Trophoblast cell (in vitro differentiated cells and primary cell): ENCODE measurements around the gene GINS3.

ENCODE experiments used
- DNase-seq, 2 donors: peaks; one replicate each; pipeline ENCODE4 v3.0.0-alpha.2; 2016
- H2AFZ ChIP-seq: 2 replicates; pipeline ENCODE4 v1.6.1; 2013; ENCODE audit warnings: low read length, moderate library complexity, mild to moderate bottlenecking; ENCODE audit not compliant: insufficient read depth, poor library complexity
- H2AK5ac ChIP-seq: 2 replicates; pipeline ENCODE4 v1.6.1; 2013; ENCODE audit warnings: mild to moderate bottlenecking, low read length
- H2BK120ac ChIP-seq: 2 replicates; pipeline ENCODE4 v1.6.1; 2013; ENCODE audit warnings: low read length, mild to moderate bottlenecking, moderate library complexity; ENCODE audit not compliant: insufficient read depth, poor library complexity
- H2BK12ac ChIP-seq: 2 replicates; pipeline ENCODE4 v1.6.1; 2013; ENCODE audit warnings: mild to moderate bottlenecking, low read length, moderate library complexity
- H2BK5ac ChIP-seq: 2 replicates; pipeline ENCODE4 v1.6.1; 2013; ENCODE audit warnings: low read length, low read depth, moderate library complexity, mild to moderate bottlenecking; ENCODE audit not compliant: poor library complexity
- H3K14ac ChIP-seq: 2 replicates; pipeline ENCODE4 v1.6.1; 2013; ENCODE audit warnings: mild to moderate bottlenecking, low read length
- H3K18ac ChIP-seq: 2 replicates; pipeline ENCODE4 v1.6.1; 2013; ENCODE audit warnings: mild to moderate bottlenecking, low read length
- H3K23ac ChIP-seq: 2 replicates; pipeline ENCODE4 v1.6.1; 2013; ENCODE audit warnings: low read length
- H3K27ac ChIP-seq: 2 replicates; pipeline ENCODE4 v1.5.1; 2013; ENCODE audit warnings: low read depth, mild to moderate bottlenecking, inconsistent platforms, low read length, moderate library complexity
- H3K27me3 ChIP-seq: 2 replicates; pipeline ENCODE4 v1.6.1; 2013; ENCODE audit warnings: inconsistent platforms, mild to moderate bottlenecking, low read length, moderate library complexity; ENCODE audit not compliant: insufficient read depth
- H3K36me3 ChIP-seq, 2 experiments: 1 replicate in 1 of 2; 2 replicates in 1 of 2; pipeline ENCODE4 v1.6.1; 2013; ENCODE audit warnings: low read length in 2 of 2, mild to moderate bottlenecking in 2 of 2, moderate library complexity in 1 of 2; ENCODE audit not compliant: insufficient read depth in 2 of 2, control insufficient read depth in 1 of 2
- H3K4ac ChIP-seq: 2 replicates; pipeline ENCODE4 v1.6.1; 2013; ENCODE audit warnings: low read depth, mild to moderate bottlenecking, low read length, moderate library complexity
- H3K4me1 ChIP-seq, 2 experiments: 1 replicate in 1 of 2; 2 replicates in 1 of 2; pipeline ENCODE4 v1.6.1; 2013; ENCODE audit warnings: low read length in 2 of 2, mild to moderate bottlenecking in 2 of 2, moderate library complexity in 1 of 2; ENCODE audit not compliant: insufficient read depth in 2 of 2, control insufficient read depth in 1 of 2
- H3K4me2 ChIP-seq: 2 replicates; pipeline ENCODE4 v1.6.1; 2013; ENCODE audit warnings: inconsistent platforms, mild to moderate bottlenecking, low read length, moderate library complexity
- H3K4me3 ChIP-seq: 2 replicates; pipeline ENCODE4 v1.5.1; 2013; ENCODE audit warnings: mild to moderate bottlenecking, low read depth, low read length, inconsistent platforms
- H3K79me1 ChIP-seq: one replicate; pipeline ENCODE4 v1.6.1; 2013; ENCODE audit warnings: low read length
- H3K79me2 ChIP-seq: 2 replicates; pipeline ENCODE4 v1.6.1; 2013; ENCODE audit warnings: low read length, mild to moderate bottlenecking; ENCODE audit not compliant: control insufficient read depth, insufficient read depth, poor library complexity
- H3K9ac ChIP-seq: 2 replicates; pipeline ENCODE4 v1.6.1; 2013; ENCODE audit warnings: mild to moderate bottlenecking, low read length
- H3K9me3 ChIP-seq: 2 replicates; pipeline ENCODE4 v1.6.1; 2013; ENCODE audit warnings: low read depth, mild to moderate bottlenecking, control low read depth, inconsistent platforms, low read length; ENCODE audit not compliant: insufficient read depth
- H4K12ac ChIP-seq: 2 replicates; pipeline ENCODE4 v1.6.1; 2013; ENCODE audit warnings: low read depth, mild to moderate bottlenecking, low read length, moderate library complexity
- H4K8ac ChIP-seq: 2 replicates; pipeline ENCODE4 v1.6.1; 2013; ENCODE audit warnings: low read depth, mild to moderate bottlenecking, low read length, moderate library complexity
- H4K91ac ChIP-seq: one replicate; pipeline ENCODE4 v1.6.1; 2013; ENCODE audit warnings: low read depth, mild to moderate bottlenecking, low read length, moderate library complexity
- WGBS: extraction: QIAGEN DNeasy Blood & Tissue Kit; methylation state at CpG from one replicate; pipeline ENCODE4 v1.1.7; 2013; ENCODE audit warnings: missing lambda C conversion rate; ENCODE audit not compliant: insufficient read length, insufficient coverage; ENCODE audit errors: extremely low coverage; 5-methylcytosine and 5-hydroxymethylcytosine counted together

GINS3 gene

DNA sequence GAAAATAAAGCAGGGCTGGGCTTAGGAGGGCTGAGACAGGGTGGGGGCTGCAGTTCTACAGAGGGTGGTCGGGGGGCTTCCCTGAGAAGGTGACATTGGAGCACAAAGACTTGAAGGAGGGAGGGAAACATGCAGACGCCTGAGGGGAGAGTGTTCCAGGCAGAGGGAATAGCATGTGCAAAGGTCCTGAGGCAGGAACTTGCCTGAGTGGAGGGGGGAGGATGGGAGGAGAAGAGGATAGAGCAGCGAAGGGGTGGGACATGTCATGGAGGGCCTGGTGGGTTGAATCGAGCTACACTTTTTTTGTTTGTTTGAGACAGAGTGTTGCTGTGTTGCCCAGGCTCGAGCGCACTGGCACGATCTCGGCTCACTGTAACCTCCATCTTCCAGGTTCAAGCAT is 33.0 kb downstream of the GINS3 start:
- Histone ChIP-seq H3K9me3 (no peaks in the 10 kb centered on the region), H3K23ac (no peak overlapping the region), H3K79me2 (no peaks in the 10 kb centered on the region), H2BK120ac (no peak overlapping the region), H3K14ac (no peak overlapping the region), H3K4ac (no peak overlapping the region), H3K36me3 (no peaks in the 10 kb centered on the region), H2AK5ac (no peak overlapping the region), H2BK12ac (no peak overlapping the region), H3K27ac (no peak overlapping the region), H3K27me3 (no peaks in the 10 kb centered on the region), H3K4me3 (no peak overlapping the region), H3K4me2 (no peak overlapping the region), H4K8ac (no peak overlapping the region), H3K4me1 (no peaks in the 10 kb centered on the region), H3K79me1 (no peaks in the 10 kb centered on the region), H3K9ac (no peak overlapping the region), H4K91ac (no peak overlapping the region), H4K12ac (no peak overlapping the region), H2AFZ (no peak overlapping the region), H3K18ac (no peak overlapping the region), H2BK5ac (no peak overlapping the region)
- DNase-seq, result no peak
- WGBS, result no CpG with 5 or more reads among the region's 8 CpGs

- Histone ChIP-seq H3K4me1 (no peaks in the 10 kb centered on the region), H3K9me3 (no peaks in the 10 kb centered on the region), H2AFZ (no peak overlapping the region), H3K14ac (no peak overlapping the region), H3K27me3 (no peaks in the 10 kb centered on the region), H2BK5ac (no peak overlapping the region), H4K12ac (no peak overlapping the region), H4K91ac (no peak overlapping the region), H3K79me2 (no peaks in the 10 kb centered on the region), H2AK5ac (no peak overlapping the region), H3K4me2 (no peak overlapping the region), H3K4ac (no peak overlapping the region), H4K8ac (no peak overlapping the region), H3K27ac (no peak overlapping the region), H3K4me3 (no peak overlapping the region), H2BK120ac (no peak overlapping the region), H3K79me1 (no peaks in the 10 kb centered on the region), H3K9ac (no peak overlapping the region), H2BK12ac (no peak overlapping the region), H3K18ac (no peak overlapping the region), H3K36me3 (no peaks in the 10 kb centered on the region), H3K23ac (no peak overlapping the region)
- peak in 1 of 2 donors; percentile 14 for DNase-seq
- no CpG with 5 or more reads among the region's 10 CpGs for whole genome bisulfite sequencing
These were observed 33.7 kb downstream of the GINS3 start for GRCh38 chr16:58425756-58426494.

DNA sequence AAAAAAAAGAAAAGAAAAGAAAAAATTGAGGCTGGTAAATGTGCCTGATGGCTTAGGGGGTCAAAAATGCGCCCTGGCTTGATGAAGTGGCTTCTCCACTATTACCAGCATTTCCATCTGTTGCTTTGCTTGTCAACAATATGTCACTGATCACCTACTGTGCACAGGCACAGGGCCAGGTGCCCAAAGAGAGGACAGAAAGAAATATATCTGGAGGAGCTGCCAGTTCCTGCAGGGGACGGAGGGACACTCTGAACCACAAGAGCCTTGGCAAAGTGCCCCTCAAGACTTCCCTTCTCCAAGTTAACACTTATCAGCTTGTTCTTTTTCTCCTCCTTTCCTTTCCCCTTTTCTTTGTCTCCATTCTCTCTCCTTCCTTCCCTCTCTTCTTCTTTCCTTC is 34.7 kb downstream of the GINS3 start:
- H4K8ac ChIP-seq, result no peak overlapping the region
- no CpG with 5 or more reads among the region's 2 CpGs for WGBS

DNA sequence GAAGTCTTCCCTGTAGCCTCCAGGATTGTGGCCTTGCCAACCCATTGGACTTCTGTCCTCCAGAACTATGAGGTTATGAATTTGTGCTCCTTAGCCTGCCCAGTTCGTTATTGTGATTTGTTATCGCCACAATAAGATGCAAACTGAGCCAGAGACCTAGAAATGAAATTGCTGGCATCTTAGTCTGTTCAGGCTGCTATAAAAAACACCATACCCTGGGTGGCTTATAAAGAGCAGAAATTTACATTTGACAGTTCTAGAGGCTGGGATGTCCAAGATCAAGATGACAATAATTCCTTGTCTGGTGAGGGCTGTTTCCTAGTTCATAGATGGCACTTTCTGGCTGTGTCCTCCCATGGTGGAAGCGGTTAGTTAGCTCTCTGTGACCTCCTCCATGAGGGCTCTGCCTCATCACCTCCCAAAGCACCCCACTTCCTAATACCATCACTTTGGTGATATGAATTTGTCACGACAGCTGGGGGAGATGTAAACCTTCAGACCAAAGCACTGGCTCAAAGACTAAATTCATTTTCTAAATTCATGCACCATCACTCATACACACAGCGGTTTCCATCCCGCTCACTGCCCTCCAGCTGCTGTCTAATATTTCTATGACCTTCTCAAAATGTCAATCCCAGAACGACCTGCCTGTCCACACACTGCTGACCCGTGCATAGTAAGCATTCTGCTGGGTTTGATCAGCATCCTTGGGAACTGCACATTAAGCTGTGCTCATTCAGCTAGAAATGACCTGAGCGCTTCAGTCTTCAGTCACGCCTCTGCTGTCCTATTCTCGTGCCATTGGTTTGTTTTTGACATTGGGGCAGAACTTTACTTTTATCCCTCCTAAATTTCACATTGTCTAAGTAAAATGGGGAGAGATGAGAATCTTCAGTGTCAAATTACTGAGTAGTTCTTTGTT is 36.6 kb downstream of the GINS3 start:
- Histone ChIP-seq H2BK12ac (no peak overlapping the region), H2BK120ac (no peak overlapping the region), H3K4me3 (no peak overlapping the region), H3K27me3 (no peaks in the 10 kb centered on the region), H3K9me3 (peaks cover 2% of the 10 kb centered on the region), H2AK5ac (no peak overlapping the region), H4K12ac (no peak overlapping the region), H3K36me3 (no peaks in the 10 kb centered on the region), H4K8ac (no peak overlapping the region), H2BK5ac (no peak overlapping the region), H3K18ac (no peak overlapping the region), H3K4ac (no peak overlapping the region), H3K9ac (peak overlapping the region; percentile 19), H2AFZ (no peak overlapping the region), H4K91ac (no peak overlapping the region), H3K4me2 (no peak overlapping the region), H3K4me1 (no peaks in the 10 kb centered on the region), H3K79me1 (no peaks in the 10 kb centered on the region), H3K23ac (no peak overlapping the region), H3K79me2 (no peaks in the 10 kb centered on the region), H3K14ac (no peak overlapping the region), H3K27ac (no peak overlapping the region)
- WGBS, result no CpG with 5 or more reads among the region's 11 CpGs
- no peak for DNase-seq

More for the DNA sequence above, 34.7 kb downstream of the GINS3 start:
- Histone ChIP-seq H3K18ac (no peak overlapping the region), H4K91ac (no peak overlapping the region), H2AK5ac (no peak overlapping the region), H3K23ac (no peak overlapping the region), H2BK12ac (no peak overlapping the region), H3K27ac (no peak overlapping the region), H3K9me3 (no peaks in the 10 kb centered on the region), H3K4me2 (no peak overlapping the region), H3K79me2 (no peaks in the 10 kb centered on the region), H3K14ac (no peak overlapping the region), H3K79me1 (no peaks in the 10 kb centered on the region), H2BK5ac (no peak overlapping the region), H3K9ac (no peak overlapping the region), H3K4ac (no peak overlapping the region), H2BK120ac (no peak overlapping the region), H3K27me3 (no peaks in the 10 kb centered on the region), H4K12ac (no peak overlapping the region), H3K4me3 (no peak overlapping the region), H3K36me3 (no peaks in the 10 kb centered on the region), H3K4me1 (no peaks in the 10 kb centered on the region), H2AFZ (no peak overlapping the region)
- DNase-seq, result no peak
